SK-N-SH (cell line): ENCODE results near the gene MLLT10. TPM values are rescaled to one million over a fixed set of nuclear protein-coding genes. Genes with fewer than 3 reads are reported as not detected.

ENCODE experiments used
- CTCF ChIA-PET: fragments of 300-600, 350-600 bp; formaldehyde crosslinking; extraction: SDS; loops from one replicate; lab custom pipeline; 2021; lab: Yijun Ruan, JAX
- POLR2A ChIA-PET: fragments of 350-600 bp; sonication (Branson Sonifier 250); formaldehyde crosslinking; extraction: SDS; loops from one replicate; lab custom pipeline; 2020; ENCODE audit warnings: antibody characterized with exemption, inconsistent platforms; lab: Yijun Ruan, JAX
- DNase-seq: peaks from one replicate; pipeline ENCODE4 v3.0.0; 2012
- H2AFZ ChIP-seq: fragments of 200-600 bp; sonication (generic); 2 replicates; pipeline ENCODE4 v1.8.1; 2016; ENCODE audit warnings: antibody characterized with exemption, mild to moderate bottlenecking, low read depth
- H3F3A ChIP-seq: fragments of 200-600 bp; sonication (generic); replicated peaks from 2 replicates; pipeline ENCODE3; 2016; ENCODE audit warnings: antibody characterized with exemption, mild to moderate bottlenecking; ENCODE audit not compliant: insufficient read depth
- H3K27ac ChIP-seq, 2 experiments: fragments of 200-500 bp in 1 of 2; fragments of 200-600 bp in 1 of 2; sonication (Bioruptor generic) in 1 of 2; sonication (generic), shearing (Covaris generic) in 1 of 2; 2 replicates each; pipeline versions ENCODE4 v1.5.1 to v1.6.1; 2014 to 2016; ENCODE audit warnings: low read depth in 2 of 2, inconsistent platforms in 1 of 2, low read length in 1 of 2, mild to moderate bottlenecking in 1 of 2, mixed read lengths in 1 of 2
- H3K27me3 ChIP-seq: fragments of 200-600 bp; sonication (generic), shearing (Covaris generic); 2 replicates; pipeline ENCODE4 v1.6.1; 2016; ENCODE audit warnings: mixed run types; ENCODE audit not compliant: insufficient read depth
- H3K36me3 ChIP-seq, 2 experiments: fragments of 200-500 bp in 1 of 2; fragments of 200-600 bp in 1 of 2; sonication (Bioruptor generic) in 1 of 2; sonication (generic) in 1 of 2; replicated peaks in 1 of 2; 2 replicates each; pipeline versions ENCODE3 to v1.5.1; 2014 to 2016; ENCODE audit warnings: low read length in 1 of 2, mild to moderate bottlenecking in 1 of 2; ENCODE audit not compliant: insufficient read depth in 2 of 2, control insufficient read depth in 1 of 2
- H3K4me1 ChIP-seq, 2 experiments: fragments of 200-500 bp in 1 of 2; fragments of 200-600 bp in 1 of 2; sonication (Bioruptor generic) in 1 of 2; sonication (generic), shearing (Covaris generic) in 1 of 2; 2 replicates each; pipeline versions ENCODE4 v1.5.1 to v1.6.1; 2014 to 2016; ENCODE audit warnings: low read depth in 1 of 2, low read length in 1 of 2, mixed run types in 1 of 2; ENCODE audit not compliant: insufficient read depth in 2 of 2, control insufficient read depth in 1 of 2
- H3K4me2 ChIP-seq: fragments of 200-600 bp; sonication (generic), shearing (Covaris generic); 2 replicates; pipeline ENCODE4 v1.6.1; 2017; ENCODE audit warnings: mixed run types
- H3K4me3 ChIP-seq, 2 experiments: fragments of 200-500 bp in 1 of 2; fragments of 200-600 bp in 1 of 2; sonication (Bioruptor generic) in 1 of 2; sonication (generic), shearing (Covaris generic) in 1 of 2; 2 replicates each; pipeline versions ENCODE4 v1.5.1 to v1.8.1; 2014 to 2016; ENCODE audit warnings: low read depth in 2 of 2, inconsistent platforms in 1 of 2, low read length in 1 of 2, mild to moderate bottlenecking in 1 of 2, mixed read lengths in 1 of 2, moderate library complexity in 1 of 2
- H3K79me2 ChIP-seq: fragments of 200-600 bp; sonication (generic); 2 replicates; pipeline ENCODE4 v1.8.1; 2017; ENCODE audit warnings: mild to moderate bottlenecking; ENCODE audit not compliant: insufficient read depth
- H3K9ac ChIP-seq: fragments of 200-600 bp; sonication (generic); 2 replicates; pipeline ENCODE4 v1.6.1; 2017; ENCODE audit warnings: mixed run types
- H3K9me2 ChIP-seq: fragments of 200-600 bp; sonication (generic); 2 replicates; pipeline ENCODE4 v1.6.1; 2017; ENCODE audit warnings: mixed run types
- H3K9me3 ChIP-seq: fragments of 200-600 bp; sonication (generic); 2 replicates; pipeline ENCODE4 v1.6.1; 2017; ENCODE audit warnings: mixed run types, mild to moderate bottlenecking, moderate library complexity
- H4K20me1 ChIP-seq: fragments of 200-600 bp; sonication (generic); 2 replicates; pipeline ENCODE4 v1.6.1; 2017; ENCODE audit warnings: mild to moderate bottlenecking, mixed run types; ENCODE audit not compliant: insufficient read depth
- CHD2 ChIP-seq: fragments of 150-350 bp; IDR thresholded peaks from 2 replicates; pipeline ENCODE4 v1.6.1; 2018; ENCODE audit warnings: low read length; ENCODE audit not compliant: partially characterized antibody
- ELF1 ChIP-seq: IDR thresholded peaks from 2 replicates; pipeline ENCODE4 v1.4.0; 2012
- EZH2phosphoT487 ChIP-seq: fragments of 200-600 bp; sonication (generic); IDR thresholded peaks from 2 replicates; pipeline ENCODE4 v1.6.1; 2017; ENCODE audit warnings: low read depth, mixed run types, mild to moderate bottlenecking, antibody characterized with exemption, moderate library complexity, borderline replicate concordance
- FOSL2 ChIP-seq: IDR thresholded peaks from 2 replicates; pipeline ENCODE4 v1.4.0; 2012; ENCODE audit warnings: low read depth, mild to moderate bottlenecking, moderate library complexity, borderline replicate concordance
- GABPA ChIP-seq: IDR thresholded peaks from 2 replicates; pipeline ENCODE4 v1.4.0; 2012; ENCODE audit warnings: low read depth, mild to moderate bottlenecking
- GATA2 ChIP-seq: sonication (generic); formaldehyde crosslinking; IDR thresholded peaks from 2 replicates; pipeline ENCODE4 v1.5.0; 2020; ENCODE audit warnings: mild to moderate bottlenecking, missing genetic modification reagents
- IRF3 ChIP-seq: fragments of 150-350 bp; IDR thresholded peaks from 2 replicates; pipeline ENCODE4 v1.6.1; 2016; ENCODE audit warnings: mild to moderate bottlenecking, low read depth, low read length
- JUND ChIP-seq: IDR thresholded peaks from 2 replicates; pipeline ENCODE4 v1.4.0; 2012
- NRF1 ChIP-seq: IDR thresholded peaks from 2 replicates; pipeline ENCODE4 v1.6.1; 2012; ENCODE audit warnings: low read depth, mild to moderate bottlenecking, low read length
- PBX3 ChIP-seq: IDR thresholded peaks from 2 replicates; pipeline ENCODE4; 2012
- REST ChIP-seq: IDR thresholded peaks from 2 replicates; pipeline ENCODE4 v1.6.1; 2012; ENCODE audit warnings: mild to moderate bottlenecking, low read depth, low read length, moderate library complexity
- SIN3A ChIP-seq: IDR thresholded peaks from 2 replicates; pipeline ENCODE4 v1.6.1; 2012; ENCODE audit warnings: low read depth, mild to moderate bottlenecking, low read length, moderate library complexity, borderline replicate concordance
- TAF1 ChIP-seq: IDR thresholded peaks from 2 replicates; pipeline ENCODE4 v1.6.1; 2012; ENCODE audit warnings: low read depth, mild to moderate bottlenecking, low read length, moderate library complexity, borderline replicate concordance
- TCF12 ChIP-seq: IDR thresholded peaks from 2 replicates; pipeline ENCODE4 v1.4.0; 2012
- TEAD4 ChIP-seq: IDR thresholded peaks from 2 replicates; pipeline ENCODE4 v1.4.0; 2012; ENCODE audit warnings: mild to moderate bottlenecking, borderline replicate concordance; ENCODE audit not compliant: insufficient read depth
- USF1 ChIP-seq: IDR thresholded peaks from 2 replicates; pipeline ENCODE4 v1.4.0; 2012; ENCODE audit warnings: low read depth, borderline replicate concordance
- USF2 ChIP-seq: fragments of 150-350 bp; IDR thresholded peaks from 2 replicates; pipeline ENCODE4 v1.6.1; 2017; ENCODE audit warnings: antibody characterized with exemption, low read length, low read depth, borderline replicate concordance
- YY1 ChIP-seq: IDR thresholded peaks from 2 replicates; pipeline ENCODE4 v1.4.0; 2012; ENCODE audit warnings: low read depth, mild to moderate bottlenecking
- ZBTB33 ChIP-seq: IDR thresholded peaks from 2 replicates; pipeline ENCODE4 v1.4.0; 2012; ENCODE audit warnings: low read depth, borderline replicate concordance
- WGBS: methylation state at CpG from one replicate; pipeline ENCODE4 v1.1.6; 2017; ENCODE audit warnings: low lambda C conversion rate; 5-methylcytosine and 5-hydroxymethylcytosine counted together
- polyA plus RNA-seq, 3 experiments: library from polyadenylated mRNA; depleted of rRNA; stranded (reverse); fragments of >200 nt; gene quantifications; 2 replicates each; pipeline ENCODE4 v1.2.3, GENCODE V29; 2012

The MLLT10 gene
- polyA plus RNA-seq, 1 of the 3 experiments (the other 2 are of a cell fraction), result 26.0 TPM

GRCh38 chr10:21488957-21489446 is 45.0 kb upstream of the MLLT10 start:
- Histone ChIP-seq H3K36me3 (no peaks in the 10 kb centered on the region), H4K20me1 (no peaks in the 10 kb centered on the region), H3K4me3 (no peak overlapping the region), H3K9ac (no peak overlapping the region), H3K9me2 (no peaks in the 10 kb centered on the region), H3K27ac (no peak overlapping the region), H3K79me2 (no peaks in the 10 kb centered on the region), H2AFZ (no peak overlapping the region), H3F3A (peaks cover 9% of the 10 kb centered on the region), H3K9me3 (no peaks in the 10 kb centered on the region), H3K4me1 (no peaks in the 10 kb centered on the region), H3K27me3 (no peaks in the 10 kb centered on the region), H3K4me2 (no peak overlapping the region)
- ChIA-PET POLR2A (no interaction called here), CTCF (interaction anchor here (0.6 kb wide), 1 partner anchor 244 kb away, joined by 3 read pairs; no protein-coding TSS in a partner anchor)
- TF ChIP-seq GABPA, result no peak
- TF ChIP-seq TAF1, result no peak
- TF ChIP-seq IRF3, result no peak
- TF ChIP-seq NRF1, result no peak
- no peak for TF ChIP-seq ELF1
- no peak for TF ChIP-seq GATA2 (CRISPR knock-in tag)
- TF ChIP-seq TCF12, result no peak
- TF ChIP-seq FOSL2, result no peak
- no peak for TF ChIP-seq JUND
- no peak for TF ChIP-seq TEAD4
- no peak for TF ChIP-seq CHD2
- no peak for TF ChIP-seq YY1
- TF ChIP-seq USF2, result no peak
- TF ChIP-seq USF1, result no peak
- no peak for TF ChIP-seq EZH2phosphoT487
- TF ChIP-seq ZBTB33, result no peak
- TF ChIP-seq PBX3, result no peak
- TF ChIP-seq REST, result no peak
- TF ChIP-seq SIN3A, result no peak
- 93% methylated on average over 5 of the region's 5 CpGs for WGBS
- no peak for DNase-seq
